Fibroblast of lung (primary cell): ENCODE data around the gene IRAG1. TPM values are rescaled to one million over a fixed set of nuclear protein-coding genes. Genes with fewer than 3 reads are reported as not detected.

Experiments
- DNase-seq, 2 donors: peaks; one replicate each; pipeline versions ENCODE4 v3.0.0 to v3.0.0-alpha.2; 2010; ENCODE audit warnings: low read depth in 2 of 2
- H2AFZ ChIP-seq: 2 replicates; pipeline ENCODE4 v1.5.1; 2012; ENCODE audit warnings: low read length, control low read depth, inconsistent platforms
- H3K27ac ChIP-seq: 2 replicates; pipeline ENCODE4 v1.5.1; 2011; ENCODE audit warnings: low read length, control low read depth; ENCODE audit not compliant: insufficient read depth
- H3K27me3 ChIP-seq: 2 replicates; pipeline ENCODE4 v1.5.1; 2011; ENCODE audit warnings: mild to moderate bottlenecking, low read length; ENCODE audit not compliant: control insufficient read depth, insufficient read depth
- H3K36me3 ChIP-seq: 2 replicates; pipeline ENCODE4 v1.5.1; 2011; ENCODE audit warnings: low read length; ENCODE audit not compliant: control insufficient read depth, insufficient read depth
- H3K4me1 ChIP-seq: 2 replicates; pipeline ENCODE4 v1.5.1; 2011; ENCODE audit warnings: low read length; ENCODE audit not compliant: control insufficient read depth, insufficient read depth; ENCODE audit errors: extremely low read depth
- H3K4me2 ChIP-seq: 2 replicates; pipeline ENCODE4 v1.5.1; 2011; ENCODE audit warnings: low read length, control low read depth; ENCODE audit not compliant: insufficient read depth; ENCODE audit errors: extremely low read depth
- H3K4me3 ChIP-seq, 4 experiments: fragments of 200-600 bp in 1 of 4; sonication (generic) in 1 of 4; replicated peaks in 1 of 4; 2 replicates each; pipeline ENCODE4 v1.5.1; 2011 to 2016; ENCODE audit warnings: low read length in 4 of 4, low read depth in 3 of 4, mild to moderate bottlenecking in 3 of 4, control low read depth in 2 of 4, inconsistent platforms in 1 of 4, mixed read lengths in 1 of 4; ENCODE audit not compliant: insufficient read depth in 1 of 4; ENCODE audit errors: control extremely low read depth in 1 of 4
- H3K79me2 ChIP-seq: 2 replicates; pipeline ENCODE4 v1.5.1; 2012; ENCODE audit warnings: mild to moderate bottlenecking, low read length, inconsistent platforms; ENCODE audit not compliant: control insufficient read depth, insufficient read depth
- H3K9ac ChIP-seq: 2 replicates; pipeline ENCODE4 v1.5.1; 2011; ENCODE audit warnings: mild to moderate bottlenecking, low read length, control low read depth; ENCODE audit not compliant: insufficient read depth
- H3K9me3 ChIP-seq: 2 replicates; pipeline ENCODE4 v1.5.1; 2012; ENCODE audit warnings: low read depth, low read length; ENCODE audit not compliant: control insufficient read depth, insufficient read depth
- H4K20me1 ChIP-seq: 2 replicates; pipeline ENCODE4 v1.5.1; 2011; ENCODE audit warnings: low read length; ENCODE audit not compliant: control insufficient read depth, insufficient read depth; ENCODE audit errors: extremely low read depth
- CTCF ChIP-seq, 2 donors: IDR thresholded peaks in 1 of 2; conservative IDR thresholded peaks in 1 of 2; 1 replicate in 1 of 2; 2 replicates in 1 of 2; pipeline ENCODE4 v1.5.1; 2011 to 2012; ENCODE audit warnings: low read length in 2 of 2, control low read depth in 1 of 2, inconsistent platforms in 1 of 2, low read depth in 1 of 2, mild to moderate bottlenecking in 1 of 2
- EZH2 ChIP-seq: IDR thresholded peaks from 2 replicates; pipeline ENCODE4 v1.5.1; 2012; ENCODE audit warnings: low read length, control low read depth, mild to moderate bottlenecking; ENCODE audit errors: missing control alignments
- polyA plus RNA-seq, 2 donors: library from polyadenylated mRNA; depleted of rRNA in 1 of 2; stranded (reverse) in 1 of 2; unstranded in 1 of 2; fragments of >200 nt; gene quantifications; 2 replicates each; pipeline ENCODE4 v1.2.1, GENCODE V29; 2011 to 2012; ENCODE audit warnings: missing spikeins in 1 of 2
- total RNA-seq: library from RNA; depleted of rRNA; stranded (reverse); fragments of >200 nt; gene quantifications from 2 replicates; pipeline ENCODE4 v1.2.1, GENCODE V29; 2014

The IRAG1 gene
- total and polyA plus RNA-seq, 2 donors (not counting 1 experiment from before 2014, with no cell fraction given) = 55.5 to 90.0 TPM

- no peaks in the 10 kb centered on the region for H3K9me3 ChIP-seq
- H3K36me3 ChIP-seq = peaks cover 3% of the 10 kb centered on the region
- peak in 1 of 2 donors; percentile 34 for DNase-seq
- peaks cover 48% of the 10 kb centered on the region for H3K4me1 ChIP-seq
- peak overlapping the region; percentile 85 for H3K27ac ChIP-seq
- TF ChIP-seq EZH2 (no peak), CTCF (conservative IDR thresholded peaks at IDR 0.05 in 1 of 2, IDR thresholded peaks at IDR 0.05 in 1 of 2; ENCODE audit: low read depth in 1 of 2, low read length in 2 of 2) (no peak)
- H3K27me3 ChIP-seq = no peaks in the 10 kb centered on the region
- no peak overlapping the region for H3K4me3 ChIP-seq
- no peak overlapping the region for H3K4me2 ChIP-seq
- no peaks in the 10 kb centered on the region for H3K79me2 ChIP-seq
- H4K20me1 ChIP-seq = no peaks in the 10 kb centered on the region
- peak overlapping the region; percentile 6 for H3K9ac ChIP-seq
- no peak overlapping the region for H2AFZ ChIP-seq
These were observed 34.8 kb downstream of the IRAG1 start for GRCh38 chr11:10658621-10659338.

- TF ChIP-seq EZH2 (no peak), CTCF (conservative IDR thresholded peaks at IDR 0.05 in 1 of 2, IDR thresholded peaks at IDR 0.05 in 1 of 2; ENCODE audit: low read depth in 1 of 2, low read length in 2 of 2) (no peak)
- H3K36me3 ChIP-seq = peaks cover 3% of the 10 kb centered on the region
- peaks cover 48% of the 10 kb centered on the region for H3K4me1 ChIP-seq
- no peaks in the 10 kb centered on the region for H3K79me2 ChIP-seq
- no peaks in the 10 kb centered on the region for H3K27me3 ChIP-seq
- DNase-seq = peak; percentile 75 to 86
- no peaks in the 10 kb centered on the region for H4K20me1 ChIP-seq
- no peaks in the 10 kb centered on the region for H3K9me3 ChIP-seq
- H3K27ac ChIP-seq = peak overlapping the region; percentile 85
- H3K9ac ChIP-seq = peak overlapping the region; percentile 18
- peak overlapping the region in 1 of 4 experiments; percentile 2 for H3K4me3 ChIP-seq
- peak overlapping the region; percentile 71 for H3K4me2 ChIP-seq
- no peak overlapping the region for H2AFZ ChIP-seq
These were observed 36.0 kb downstream of the IRAG1 start for GRCh38 chr11:10657308-10658271.

GRCh38 chr11:10655943-10656576, 37.5 kb downstream of the IRAG1 start:
- H3K4me2 ChIP-seq = no peak overlapping the region
- H3K9ac ChIP-seq = no peak overlapping the region
- no peaks in the 10 kb centered on the region for H3K9me3 ChIP-seq
- H3K27me3 ChIP-seq = no peaks in the 10 kb centered on the region
- H4K20me1 ChIP-seq = no peaks in the 10 kb centered on the region
- H3K4me1 ChIP-seq = peaks cover 51% of the 10 kb centered on the region
- no peak overlapping the region for H3K4me3 ChIP-seq
- H3K27ac ChIP-seq = peak overlapping the region; percentile 26
- H2AFZ ChIP-seq = no peak overlapping the region
- peak in 1 of 2 donors; percentile 39 for DNase-seq
- no peak for TF ChIP-seq EZH2
- TF ChIP-seq CTCF (conservative IDR thresholded peaks at IDR 0.05 in 1 of 2, IDR thresholded peaks at IDR 0.05 in 1 of 2; ENCODE audit: low read depth in 1 of 2, low read length in 2 of 2) = no peak
- H3K36me3 ChIP-seq = peaks cover 6% of the 10 kb centered on the region
- no peaks in the 10 kb centered on the region for H3K79me2 ChIP-seq
